ENCODE data around the gene RHOJ. TPM values are rescaled to one million over a fixed set of nuclear protein-coding genes. Genes with fewer than 3 reads are reported as not detected.

The RHOJ gene
- total and polyA plus RNA-seq, 12 donors = 1.8 to 14.9 (median 5.6) TPM

Other genes starting within 250 kb of the RHOJ start
- 1 to 10 TPM in 2 of 9 donors, under 1 TPM in 3, not detected in 4; 0.23 to 3.2 (median 1.00) TPM for gene KCNH5, start 159.0 kb upstream of the RHOJ start, total RNA-seq
- 1 to 10 TPM in 1 of 3 donors, under 1 TPM in 2; 0.10 to 2.8 (median 0.48) TPM for gene KCNH5, start 159.0 kb upstream of the RHOJ start, polyA plus RNA-seq
- not detected for gene GPHB5, start 114.5 kb downstream of the RHOJ start, total RNA-seq
- not detected for gene GPHB5, start 114.5 kb downstream of the RHOJ start, polyA plus RNA-seq